Neural cell (in vitro differentiated cells): ENCODE results near the gene FOXL1. TPM values are rescaled to one million over a fixed set of nuclear protein-coding genes. Genes with fewer than 3 reads are reported as not detected.

Source experiments
- H2AFZ ChIP-seq: fragments of 200-600, 300-800 bp; sonication (generic), shearing (Covaris generic); 2 replicates; pipeline ENCODE4 v1.6.0; 2014; ENCODE audit warnings: low read depth, mild to moderate bottlenecking, antibody characterized with exemption, low read length, moderate library complexity
- H3F3A ChIP-seq: fragments of 200-600 bp; shearing (Covaris generic); 2 replicates; pipeline ENCODE4 v1.6.1; 2016; ENCODE audit warnings: mild to moderate bottlenecking, moderate library complexity, mixed read lengths, antibody characterized with exemption, low read length; ENCODE audit not compliant: insufficient read depth, poor library complexity, severe bottlenecking
- H3K27ac ChIP-seq: fragments of 200-600, 300-800 bp; sonication (generic), shearing (Covaris generic); 2 replicates; pipeline ENCODE4 v1.5.1; 2014; ENCODE audit warnings: mild to moderate bottlenecking, low read length, moderate library complexity
- H3K27me3 ChIP-seq: fragments of 300-800, 200-600 bp; sonication (generic), shearing (Covaris generic); 2 replicates; pipeline ENCODE4 v1.6.0; 2014; ENCODE audit warnings: mild to moderate bottlenecking, low read depth, low read length, moderate library complexity; ENCODE audit not compliant: insufficient read depth
- H3K36me3 ChIP-seq: fragments of 300-800, 200-600 bp; sonication (generic), shearing (Covaris generic); 2 replicates; pipeline ENCODE4 v1.5.1; 2014; ENCODE audit warnings: mild to moderate bottlenecking, antibody characterized with exemption, low read length, moderate library complexity; ENCODE audit not compliant: insufficient read depth
- H3K4me2 ChIP-seq: fragments of 300-800, 200-600 bp; sonication (generic), shearing (Covaris generic); 2 replicates; pipeline ENCODE4 v1.6.0; 2014; ENCODE audit warnings: mild to moderate bottlenecking, low read length
- H3K4me3 ChIP-seq: fragments of 300-800, 200-600 bp; sonication (generic), shearing (Covaris generic); 2 replicates; pipeline ENCODE4 v1.5.1; 2014; ENCODE audit warnings: mild to moderate bottlenecking, low read length, moderate library complexity
- H3K79me2 ChIP-seq: fragments of 200-600 bp; shearing (Covaris generic); replicated peaks from 2 replicates; pipeline ENCODE4 v1.6.0; 2014; ENCODE audit warnings: mild to moderate bottlenecking, low read length, moderate library complexity; ENCODE audit not compliant: insufficient read depth
- H3K9ac ChIP-seq: fragments of 300-800, 200-600 bp; sonication (generic), shearing (Covaris generic); 2 replicates; pipeline ENCODE4 v1.6.1; 2016; ENCODE audit warnings: mild to moderate bottlenecking, low read length, mixed read lengths
- H3K9me2 ChIP-seq: fragments of 200-600 bp; shearing (Covaris generic); 2 replicates; pipeline ENCODE4 v1.6.1; 2016; ENCODE audit warnings: mild to moderate bottlenecking, low read length, mixed read lengths; ENCODE audit not compliant: insufficient read depth
- H3K9me3 ChIP-seq: fragments of 200-600, 300-800 bp; sonication (generic), shearing (Covaris generic); 2 replicates; pipeline ENCODE4 v1.6.1; 2016; ENCODE audit warnings: mild to moderate bottlenecking, mixed run types, low read length, moderate library complexity, mixed read lengths
- H4K20me1 ChIP-seq: fragments of 200-600 bp; shearing (Covaris generic); 2 replicates; pipeline ENCODE4 v1.6.1; 2016; ENCODE audit warnings: mild to moderate bottlenecking, mixed run types; ENCODE audit not compliant: insufficient read depth
- EP300 ChIP-seq: fragments of 450-650 bp; conservative IDR thresholded peaks from 2 replicates; pipeline ENCODE4 v1.6.1; 2014; ENCODE audit warnings: antibody characterized with exemption, mild to moderate bottlenecking, moderate library complexity; ENCODE audit not compliant: poor library complexity, severe bottlenecking
- EZH2 ChIP-seq: fragments of 200-600, 300-800 bp; shearing (Covaris generic), sonication (generic); IDR thresholded peaks from 2 replicates; pipeline ENCODE4 v1.6.1; 2014; ENCODE audit warnings: antibody characterized with exemption, low read length, borderline replicate concordance, mild to moderate bottlenecking; ENCODE audit not compliant: insufficient read depth, poor library complexity, severe bottlenecking
- MXI1 ChIP-seq: fragments of 450-650 bp; conservative IDR thresholded peaks from 2 replicates; pipeline ENCODE4 v1.6.1; 2014; ENCODE audit warnings: antibody characterized with exemption, mild to moderate bottlenecking; ENCODE audit not compliant: poor library complexity, severe bottlenecking
- POLR2AphosphoS5 ChIP-seq: IDR thresholded peaks from 2 replicates; pipeline ENCODE4 v1.6.1; 2012
- RAD21 ChIP-seq: fragments of 450-650 bp; conservative IDR thresholded peaks from 2 replicates; pipeline ENCODE4 v1.6.1; 2014; ENCODE audit warnings: antibody characterized with exemption, mild to moderate bottlenecking, moderate library complexity
- SMC3 ChIP-seq: fragments of 450-650 bp; conservative IDR thresholded peaks from 2 replicates; pipeline ENCODE4 v1.6.1; 2014; ENCODE audit warnings: antibody characterized with exemption, mild to moderate bottlenecking, moderate library complexity; ENCODE audit not compliant: poor library complexity
- TAF1 ChIP-seq: IDR thresholded peaks from 2 replicates; pipeline ENCODE4 v1.6.1; 2012; ENCODE audit warnings: low read depth
- polyA plus RNA-seq: library from polyadenylated mRNA; depleted of rRNA; stranded (reverse); fragments of >200 nt; gene quantifications from 2 replicates; pipeline ENCODE4 v1.2.3, GENCODE V29; 2014
- TF ChIP-seq, protein P1 (sequence below): IDR thresholded peaks from 2 replicates; pipeline ENCODE4 v1.6.1; 2012; ENCODE audit warnings: borderline replicate concordance
- TF ChIP-seq, protein P2 (sequence below): fragments of 450-650 bp; IDR thresholded peaks from 2 replicates; pipeline ENCODE4 v1.5.1; 2014; ENCODE audit warnings: antibody characterized with exemption, mild to moderate bottlenecking, moderate library complexity; ENCODE audit not compliant: poor library complexity, severe bottlenecking

The FOXL1 gene
- polyA plus RNA-seq, 1 donor from 2014 or later, result 0.07 TPM

DNA sequence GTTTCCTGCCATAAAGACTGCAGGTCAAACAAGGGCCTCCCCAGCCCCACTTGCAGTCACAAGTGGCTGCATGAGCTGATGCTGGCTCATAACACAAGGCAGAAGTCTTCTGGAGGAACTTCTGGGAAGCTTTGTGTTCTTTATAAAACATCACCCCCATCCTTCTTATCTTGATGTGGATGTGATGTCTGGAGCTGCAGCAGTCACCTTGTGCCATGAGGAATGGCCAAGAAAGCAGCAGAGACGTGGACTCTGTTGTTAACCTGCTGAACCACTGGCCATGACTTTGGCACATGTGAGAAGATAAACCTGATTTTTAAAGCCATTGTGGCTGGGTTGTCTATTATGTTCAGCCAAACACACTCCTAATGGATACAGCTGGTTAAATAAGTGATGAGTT is 41.8 kb downstream of the FOXL1 start:
- Histone ChIP-seq H3K4me2 (no peak overlapping the region), H3K27ac (no peak overlapping the region), H3K36me3 (no peaks in the 10 kb centered on the region), H3F3A (no peaks in the 10 kb centered on the region), H4K20me1 (no peaks in the 10 kb centered on the region), H3K9ac (no peak overlapping the region), H2AFZ (no peak overlapping the region), H3K27me3 (no peaks in the 10 kb centered on the region), H3K9me2 (no peaks in the 10 kb centered on the region), H3K9me3 (no peaks in the 10 kb centered on the region), H3K4me3 (no peak overlapping the region), H3K79me2 (no peaks in the 10 kb centered on the region)
- no peak for TF ChIP-seq EP300
- TF ChIP-seq TAF1, result no peak
- TF ChIP-seq, protein P1, sequence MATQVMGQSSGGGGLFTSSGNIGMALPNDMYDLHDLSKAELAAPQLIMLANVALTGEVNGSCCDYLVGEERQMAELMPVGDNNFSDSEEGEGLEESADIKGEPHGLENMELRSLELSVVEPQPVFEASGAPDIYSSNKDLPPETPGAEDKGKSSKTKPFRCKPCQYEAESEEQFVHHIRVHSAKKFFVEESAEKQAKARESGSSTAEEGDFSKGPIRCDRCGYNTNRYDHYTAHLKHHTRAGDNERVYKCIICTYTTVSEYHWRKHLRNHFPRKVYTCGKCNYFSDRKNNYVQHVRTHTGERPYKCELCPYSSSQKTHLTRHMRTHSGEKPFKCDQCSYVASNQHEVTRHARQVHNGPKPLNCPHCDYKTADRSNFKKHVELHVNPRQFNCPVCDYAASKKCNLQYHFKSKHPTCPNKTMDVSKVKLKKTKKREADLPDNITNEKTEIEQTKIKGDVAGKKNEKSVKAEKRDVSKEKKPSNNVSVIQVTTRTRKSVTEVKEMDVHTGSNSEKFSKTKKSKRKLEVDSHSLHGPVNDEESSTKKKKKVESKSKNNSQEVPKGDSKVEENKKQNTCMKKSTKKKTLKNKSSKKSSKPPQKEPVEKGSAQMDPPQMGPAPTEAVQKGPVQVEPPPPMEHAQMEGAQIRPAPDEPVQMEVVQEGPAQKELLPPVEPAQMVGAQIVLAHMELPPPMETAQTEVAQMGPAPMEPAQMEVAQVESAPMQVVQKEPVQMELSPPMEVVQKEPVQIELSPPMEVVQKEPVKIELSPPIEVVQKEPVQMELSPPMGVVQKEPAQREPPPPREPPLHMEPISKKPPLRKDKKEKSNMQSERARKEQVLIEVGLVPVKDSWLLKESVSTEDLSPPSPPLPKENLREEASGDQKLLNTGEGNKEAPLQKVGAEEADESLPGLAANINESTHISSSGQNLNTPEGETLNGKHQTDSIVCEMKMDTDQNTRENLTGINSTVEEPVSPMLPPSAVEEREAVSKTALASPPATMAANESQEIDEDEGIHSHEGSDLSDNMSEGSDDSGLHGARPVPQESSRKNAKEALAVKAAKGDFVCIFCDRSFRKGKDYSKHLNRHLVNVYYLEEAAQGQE, result no peak
- TF ChIP-seq, protein P2, sequence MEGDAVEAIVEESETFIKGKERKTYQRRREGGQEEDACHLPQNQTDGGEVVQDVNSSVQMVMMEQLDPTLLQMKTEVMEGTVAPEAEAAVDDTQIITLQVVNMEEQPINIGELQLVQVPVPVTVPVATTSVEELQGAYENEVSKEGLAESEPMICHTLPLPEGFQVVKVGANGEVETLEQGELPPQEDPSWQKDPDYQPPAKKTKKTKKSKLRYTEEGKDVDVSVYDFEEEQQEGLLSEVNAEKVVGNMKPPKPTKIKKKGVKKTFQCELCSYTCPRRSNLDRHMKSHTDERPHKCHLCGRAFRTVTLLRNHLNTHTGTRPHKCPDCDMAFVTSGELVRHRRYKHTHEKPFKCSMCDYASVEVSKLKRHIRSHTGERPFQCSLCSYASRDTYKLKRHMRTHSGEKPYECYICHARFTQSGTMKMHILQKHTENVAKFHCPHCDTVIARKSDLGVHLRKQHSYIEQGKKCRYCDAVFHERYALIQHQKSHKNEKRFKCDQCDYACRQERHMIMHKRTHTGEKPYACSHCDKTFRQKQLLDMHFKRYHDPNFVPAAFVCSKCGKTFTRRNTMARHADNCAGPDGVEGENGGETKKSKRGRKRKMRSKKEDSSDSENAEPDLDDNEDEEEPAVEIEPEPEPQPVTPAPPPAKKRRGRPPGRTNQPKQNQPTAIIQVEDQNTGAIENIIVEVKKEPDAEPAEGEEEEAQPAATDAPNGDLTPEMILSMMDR, result no peak
- TF ChIP-seq POLR2AphosphoS5, result no peak
- no peak for TF ChIP-seq SMC3
- TF ChIP-seq EZH2, result no peak

DNA sequence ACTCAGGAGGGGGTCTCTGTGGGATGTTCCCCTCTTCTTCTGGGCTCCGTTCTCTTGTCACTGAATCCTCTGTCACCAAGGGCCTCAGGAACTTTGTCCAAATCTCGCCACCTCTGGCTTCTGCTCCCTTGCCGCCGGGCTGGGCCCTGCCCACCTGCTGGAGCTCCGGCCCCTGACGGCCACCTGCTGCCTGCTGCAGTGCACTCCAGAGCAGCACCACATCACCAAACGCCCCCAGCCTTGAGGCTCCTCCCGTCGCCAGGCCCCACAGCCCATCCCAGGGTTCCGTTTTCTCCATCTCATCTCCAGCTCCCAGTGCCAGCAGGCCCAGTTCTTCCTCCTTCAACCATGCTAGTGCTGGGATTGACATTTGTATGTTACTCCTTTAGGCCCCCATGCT is 43.6 kb downstream of the FOXL1 start:
- Histone ChIP-seq H3K9me3 (no peaks in the 10 kb centered on the region), H3K79me2 (no peaks in the 10 kb centered on the region), H2AFZ (no peak overlapping the region), H3K9me2 (no peaks in the 10 kb centered on the region), H3F3A (no peaks in the 10 kb centered on the region), H3K36me3 (no peaks in the 10 kb centered on the region), H3K4me3 (no peak overlapping the region), H3K27me3 (no peaks in the 10 kb centered on the region), H3K27ac (no peak overlapping the region), H3K4me2 (no peak overlapping the region), H3K9ac (no peak overlapping the region), H4K20me1 (no peaks in the 10 kb centered on the region)
- TF ChIP-seq, protein P2, result no peak
- TF ChIP-seq EZH2, result no peak
- no peak for TF ChIP-seq MXI1
- no peak for TF ChIP-seq RAD21
- TF ChIP-seq SMC3, result no peak
- no peak for TF ChIP-seq EP300
- TF ChIP-seq, protein P1, result no peak
- no peak for TF ChIP-seq TAF1
- TF ChIP-seq POLR2AphosphoS5, result no peak
